Fibroblast of lung (primary cell): ENCODE results near the gene SLC28A1.

ENCODE experiments used
- CTCF ChIP-seq, 2 donors: IDR thresholded peaks in 1 of 2; conservative IDR thresholded peaks in 1 of 2; 1 replicate in 1 of 2; 2 replicates in 1 of 2; pipeline ENCODE4 v1.5.1; 2011 to 2012; ENCODE audit warnings: low read length in 2 of 2, control low read depth in 1 of 2, inconsistent platforms in 1 of 2, low read depth in 1 of 2, mild to moderate bottlenecking in 1 of 2
- EZH2 ChIP-seq: IDR thresholded peaks from 2 replicates; pipeline ENCODE4 v1.5.1; 2012; ENCODE audit warnings: low read length, control low read depth, mild to moderate bottlenecking; ENCODE audit errors: missing control alignments

- TF ChIP-seq CTCF (conservative IDR thresholded peaks at IDR 0.05 in 1 of 2, IDR thresholded peaks at IDR 0.05 in 1 of 2; ENCODE audit: low read depth in 1 of 2, low read length in 2 of 2): no peak
- no peak for TF ChIP-seq EZH2
Measured at GRCh38 chr15:84991014-84991712, 106.7 kb downstream of the SLC28A1 start.
